Activated CD8-positive, alpha-beta memory T cell treated with anti-CD3 and anti-CD28 coated beads, Interleukin-2, amount 10 ng/mL, durations not matched to agents 7 days and 5 days (primary cell): ENCODE data around the gene TPPP. TPM values are rescaled to one million over a fixed set of nuclear protein-coding genes. Genes with fewer than 3 reads are reported as not detected.
A peak's percentile ranks its signal among the peaks of the same experiment; 100 is the strongest.

Source experiments
- ATAC-seq: fragments of 150-1000 bp; cut with Tn5 transposase; one replicate; pipeline ENCODE4 v1.10.0; 2021; ENCODE audit warnings: moderate library complexity
- CTCF ChIA-PET: fragments of 350-600 bp; sonication (Branson Sonifier 250); formaldehyde crosslinking; loops from one replicate; lab custom pipeline; 2021; ENCODE audit warnings: antibody characterized with exemption; lab: Charles Lee
- DNase-seq: peaks from one replicate; pipeline ENCODE4 v3.0.0-alpha.2; 2020
- H3K27ac Mint-ChIP-seq: one replicate; pipeline ENCODE4 v1.8.0; 2021; ENCODE audit warnings: mild to moderate bottlenecking, mixed read lengths
- H3K27me3 Mint-ChIP-seq: one replicate; pipeline ENCODE4 v1.8.0; 2021; ENCODE audit warnings: mixed read lengths
- H3K36me3 Mint-ChIP-seq: one replicate; pipeline ENCODE4 v1.8.0; 2021; ENCODE audit warnings: mild to moderate bottlenecking, mixed read lengths
- H3K4me1 Mint-ChIP-seq: one replicate; pipeline ENCODE4 v1.8.0; 2021; ENCODE audit warnings: mixed read lengths
- H3K4me3 Mint-ChIP-seq: one replicate; pipeline ENCODE4 v1.8.0; 2021; ENCODE audit warnings: mild to moderate bottlenecking, moderate library complexity, mixed read lengths
- H3K9me3 Mint-ChIP-seq: one replicate; pipeline ENCODE4 v1.8.0; 2022; ENCODE audit warnings: low read depth, mixed read lengths
- total RNA-seq, 2 experiments: library from RNA; stranded (reverse); gene quantifications; one replicate each; pipeline ENCODE4 v1.2.3, GENCODE V29; 2021

The TPPP gene
- total RNA-seq, 2 experiments from 2014 or later: 0.16 to 0.20 TPM

DNA sequence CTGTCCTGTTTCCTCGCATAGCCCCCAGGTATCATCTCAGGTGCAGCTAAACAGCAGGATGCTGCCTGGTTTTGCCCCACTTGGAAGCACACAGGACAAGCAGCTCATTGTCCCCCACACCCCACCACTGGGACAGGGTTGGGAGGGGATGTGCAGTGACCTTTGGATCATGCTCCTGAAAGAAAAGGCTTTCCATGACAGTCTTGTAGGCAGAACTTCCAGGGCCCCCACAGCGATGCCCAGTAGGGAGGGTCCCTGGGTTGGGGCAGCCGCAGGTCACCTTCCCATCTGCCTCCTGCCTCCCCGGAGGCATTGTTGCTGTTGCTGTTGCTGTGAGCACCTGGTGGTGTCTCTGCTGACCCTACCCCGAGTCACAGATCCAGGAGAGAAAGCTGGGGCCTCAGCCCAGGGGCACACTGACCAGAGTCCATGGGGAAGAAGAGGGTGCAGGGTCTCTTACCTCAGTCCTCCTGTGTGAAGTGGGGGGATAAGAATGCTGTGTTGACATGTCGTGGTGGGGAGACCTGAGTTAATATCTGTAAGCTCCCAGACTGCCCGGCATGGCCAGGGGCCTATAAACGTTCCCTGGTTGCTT lies 72.5 kb downstream of the TPPP start:
- H3K9me3 Mint-ChIP-seq: peaks cover under 1% of the 10 kb centered on the region
- no peak overlapping the region for H3K27ac Mint-ChIP-seq
- H3K36me3 Mint-ChIP-seq: peaks cover 22% of the 10 kb centered on the region
- DNase-seq (peak; percentile 34), ATAC-seq (no peak)
- CTCF ChIA-PET: interaction anchor here (1.0 to 1.4 kb wide), 2 partner anchors 8 to 173 kb away, joined by 3 to 4 read pairs; partner anchors contain the start of gene CEP72
- no peak overlapping the region for H3K4me3 Mint-ChIP-seq
- H3K27me3 Mint-ChIP-seq: no peaks in the 10 kb centered on the region
- H3K4me1 Mint-ChIP-seq: peaks cover 12% of the 10 kb centered on the region

DNA sequence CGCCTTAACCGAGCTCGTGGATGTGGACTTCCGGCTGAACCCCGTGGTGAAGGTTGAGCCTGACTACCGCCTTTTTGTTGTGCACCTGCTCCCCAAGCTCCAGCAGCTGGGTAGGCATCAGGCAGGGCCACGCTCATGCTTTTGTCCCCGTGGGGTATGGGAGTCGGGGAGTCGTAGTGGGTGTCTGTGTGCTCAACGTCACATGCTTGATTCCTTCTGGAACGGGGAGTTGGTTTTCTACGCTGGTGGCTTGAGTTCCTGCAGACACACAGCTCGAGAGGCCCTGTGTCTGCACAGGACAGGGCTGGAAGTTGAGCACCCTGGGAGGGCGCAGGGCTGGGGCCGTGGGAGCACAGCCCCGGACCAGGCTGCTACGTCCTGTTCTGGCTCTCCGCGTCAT lies 73.0 kb downstream of the TPPP start:
- Mint-ChIP-seq H3K27me3 (no peaks in the 10 kb centered on the region), H3K4me1 (peaks cover 17% of the 10 kb centered on the region), H3K9me3 (peaks cover 3% of the 10 kb centered on the region), H3K4me3 (no peak overlapping the region), H3K27ac (no peak overlapping the region), H3K36me3 (peaks cover 27% of the 10 kb centered on the region)
- CTCF ChIA-PET: interaction anchor here (1.4 kb wide), 1 partner anchor 173 kb away, joined by 4 read pairs; no protein-coding TSS in a partner anchor
- DNase-seq (peak; percentile 38), ATAC-seq (no peak)

GRCh38 chr5:619444-619843 lies 73.7 kb downstream of the TPPP start:
- peak; percentile 26 for DNase-seq
- no peak overlapping the region for H3K4me3 Mint-ChIP-seq
- no peak overlapping the region for H3K27ac Mint-ChIP-seq
- H3K36me3 Mint-ChIP-seq: peaks cover 32% of the 10 kb centered on the region
- no peak for ATAC-seq
- no peaks in the 10 kb centered on the region for H3K27me3 Mint-ChIP-seq
- CTCF ChIA-PET: interaction anchor here (1.4 kb wide), 1 partner anchor 172 kb away, joined by 4 read pairs; no protein-coding TSS in a partner anchor
- H3K9me3 Mint-ChIP-seq: peaks cover 3% of the 10 kb centered on the region
- peaks cover 21% of the 10 kb centered on the region for H3K4me1 Mint-ChIP-seq

DNA sequence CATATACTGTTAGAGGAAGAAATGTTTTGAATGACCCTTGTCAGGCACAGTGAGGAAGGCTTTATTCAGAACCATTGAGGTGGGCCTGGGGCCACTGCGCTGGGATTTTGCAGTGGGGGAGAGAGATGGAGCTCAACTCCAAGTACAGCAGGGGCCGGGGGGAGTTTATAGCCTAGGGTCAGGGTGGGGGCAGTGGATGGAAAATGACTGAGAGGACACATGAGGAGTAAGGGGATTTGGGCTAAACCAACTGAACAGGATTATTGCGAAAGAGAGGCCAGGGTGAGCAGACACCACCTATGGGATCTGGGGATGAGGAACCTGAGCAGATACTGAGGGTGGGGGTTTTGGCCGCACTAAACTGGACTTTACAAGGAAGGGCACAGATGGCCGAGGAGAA lies 74.7 kb downstream of the TPPP start:
- DNase-seq (peak; percentile 31), ATAC-seq (no peak)
- H3K36me3 Mint-ChIP-seq: peaks cover 36% of the 10 kb centered on the region
- no peak overlapping the region for H3K27ac Mint-ChIP-seq
- peaks cover 26% of the 10 kb centered on the region for H3K4me1 Mint-ChIP-seq
- CTCF ChIA-PET: no interaction called here
- no peaks in the 10 kb centered on the region for H3K27me3 Mint-ChIP-seq
- no peak overlapping the region for H3K4me3 Mint-ChIP-seq
- H3K9me3 Mint-ChIP-seq: peaks cover 6% of the 10 kb centered on the region

DNA sequence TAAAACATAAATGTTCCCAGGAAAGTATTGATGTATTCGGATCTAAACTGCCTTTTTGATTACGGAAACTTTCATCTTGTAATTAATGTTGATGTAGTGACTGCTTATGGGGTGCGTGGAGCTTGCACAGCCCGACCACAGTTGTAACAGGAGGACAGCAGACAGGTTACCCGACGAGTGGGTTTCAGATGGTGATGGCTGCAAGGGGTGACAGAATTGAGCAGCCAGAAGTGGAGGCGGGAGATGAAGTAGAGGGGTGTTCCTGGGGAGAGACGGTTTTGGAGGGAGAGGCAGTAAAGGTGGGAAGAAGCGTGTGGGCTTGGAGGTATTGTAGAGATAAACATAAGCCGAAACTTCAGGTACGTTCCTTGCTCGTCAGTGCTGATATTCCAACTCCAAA lies 75.3 kb downstream of the TPPP start:
- H3K4me3 Mint-ChIP-seq: no peak overlapping the region
- H3K27me3 Mint-ChIP-seq: no peaks in the 10 kb centered on the region
- peaks cover 8% of the 10 kb centered on the region for H3K9me3 Mint-ChIP-seq
- DNase-seq: peak; percentile 30
- no peak overlapping the region for H3K27ac Mint-ChIP-seq
- H3K4me1 Mint-ChIP-seq: peaks cover 29% of the 10 kb centered on the region
- ATAC-seq: no peak
- H3K36me3 Mint-ChIP-seq: peaks cover 39% of the 10 kb centered on the region
- CTCF ChIA-PET: no interaction called here

- no peaks in the 10 kb centered on the region for H3K27me3 Mint-ChIP-seq
- H3K36me3 Mint-ChIP-seq: peaks cover 41% of the 10 kb centered on the region
- peaks cover 9% of the 10 kb centered on the region for H3K9me3 Mint-ChIP-seq
These were observed 76.6 kb downstream of the TPPP start for GRCh38 chr5:616484-617039.

DNA sequence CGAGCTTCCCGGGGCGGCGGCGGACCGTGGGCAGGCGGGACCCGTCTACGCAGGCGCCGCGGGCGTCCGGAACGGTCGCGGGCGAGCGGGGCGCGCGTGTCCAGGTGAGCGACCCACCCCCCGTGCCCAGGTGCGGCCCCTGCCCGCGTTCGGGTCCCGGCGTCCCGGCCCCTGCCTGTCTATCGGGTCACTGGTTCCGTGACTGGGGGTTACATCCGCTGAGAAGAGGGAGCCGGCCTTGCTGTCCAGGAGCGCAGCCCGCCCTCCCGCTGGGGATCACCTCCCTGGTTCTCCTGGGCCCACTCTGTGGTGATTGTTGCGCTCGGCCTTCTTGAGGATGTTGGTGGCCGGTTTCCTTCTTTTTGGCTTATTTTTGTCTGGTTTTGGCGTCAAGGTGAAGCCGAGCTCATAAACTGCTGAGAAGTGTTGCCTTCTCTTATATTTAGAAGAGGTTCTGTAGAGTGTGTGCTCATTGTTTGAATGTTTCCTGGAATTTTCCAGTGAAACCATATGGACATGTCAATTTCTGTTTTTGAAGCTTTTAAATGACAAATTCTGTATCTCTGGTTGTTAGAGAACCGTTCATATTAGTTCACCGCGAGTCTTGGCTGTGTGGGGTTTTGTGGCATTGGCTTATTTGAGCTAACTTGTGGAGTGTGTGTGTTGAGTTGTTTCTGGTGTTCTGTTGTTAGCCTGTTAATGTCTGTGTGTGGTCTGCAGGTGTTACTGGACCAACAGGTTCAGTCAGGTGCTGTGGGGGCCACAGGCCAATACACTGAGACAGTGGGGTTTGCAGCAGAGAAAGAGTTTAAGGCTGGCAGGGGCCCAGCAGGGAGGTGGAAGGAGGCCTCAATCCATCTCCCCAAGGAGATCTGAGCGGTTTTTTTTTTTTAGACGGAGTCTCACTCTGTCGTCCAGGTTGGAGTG lies 80.4 kb downstream of the TPPP start:
- CTCF ChIA-PET: interaction anchor here (1.3 to 1.6 kb wide), 3 partner anchors 8 to 296 kb away, joined by 3 read pairs; no protein-coding TSS in a partner anchor
- peak; percentile 50 for ATAC-seq
- H3K4me1 Mint-ChIP-seq: peaks cover 35% of the 10 kb centered on the region

More at GRCh38 chr5:616484-617039, 76.6 kb downstream of the TPPP start:
- CTCF ChIA-PET: no interaction called here
- no peak overlapping the region for H3K4me3 Mint-ChIP-seq
- ATAC-seq (no peak), DNase-seq (peak; percentile 39)
- peaks cover 31% of the 10 kb centered on the region for H3K4me1 Mint-ChIP-seq
- H3K27ac Mint-ChIP-seq: no peak overlapping the region

GRCh38 chr5:611731-612486 lies 81.2 kb downstream of the TPPP start, which contains the start of gene CEP72:
Gene CEP72, plus strand, starts transcription at chr5:612340. Its CDS starts 22 bp downstream, at chr5:612362.
- Mint-ChIP-seq H3K27me3 (peaks cover 7% of the 10 kb centered on the region), H3K27ac (peak within 1 kb of the TSS; percentile 85), H3K9me3 (peaks cover 9% of the 10 kb centered on the region), H3K4me1 (peaks cover 40% of the 10 kb centered on the region), H3K4me3 (peak within 1 kb of the TSS; percentile 84), H3K36me3 (peaks cover 28% of the 10 kb centered on the region)
- CTCF ChIA-PET: interaction anchor here (1.3 to 1.6 kb wide), 3 partner anchors 9 to 295 kb away, joined by 3 read pairs; no protein-coding TSS in a partner anchor
- DNase-seq: peak; percentile 95
- ATAC-seq: peak; percentile 96

More for the DNA sequence above, 80.4 kb downstream of the TPPP start:
- Mint-ChIP-seq H3K4me3 (peak overlapping the region; percentile 84), H3K27me3 (no peaks in the 10 kb centered on the region), H3K27ac (peak overlapping the region; percentile 85), H3K9me3 (peaks cover 9% of the 10 kb centered on the region), H3K36me3 (peaks cover 30% of the 10 kb centered on the region)
- DNase-seq: peak; percentile 60

- peaks cover 8% of the 10 kb centered on the region for H3K27me3 Mint-ChIP-seq
- peaks cover 9% of the 10 kb centered on the region for H3K9me3 Mint-ChIP-seq
- H3K4me3 Mint-ChIP-seq: peak overlapping the region; percentile 84
- ATAC-seq (no peak), DNase-seq (peak; percentile 40)
- CTCF ChIA-PET: interaction anchor here (1.3 kb wide), 1 partner anchor 27 kb away, joined by 3 read pairs; no protein-coding TSS in a partner anchor
- H3K36me3 Mint-ChIP-seq: peaks cover 21% of the 10 kb centered on the region
- peak overlapping the region; percentile 22 for H3K27ac Mint-ChIP-seq
- H3K4me1 Mint-ChIP-seq: peaks cover 32% of the 10 kb centered on the region
These were observed 82.1 kb downstream of the TPPP start for GRCh38 chr5:610744-611730.

DNA sequence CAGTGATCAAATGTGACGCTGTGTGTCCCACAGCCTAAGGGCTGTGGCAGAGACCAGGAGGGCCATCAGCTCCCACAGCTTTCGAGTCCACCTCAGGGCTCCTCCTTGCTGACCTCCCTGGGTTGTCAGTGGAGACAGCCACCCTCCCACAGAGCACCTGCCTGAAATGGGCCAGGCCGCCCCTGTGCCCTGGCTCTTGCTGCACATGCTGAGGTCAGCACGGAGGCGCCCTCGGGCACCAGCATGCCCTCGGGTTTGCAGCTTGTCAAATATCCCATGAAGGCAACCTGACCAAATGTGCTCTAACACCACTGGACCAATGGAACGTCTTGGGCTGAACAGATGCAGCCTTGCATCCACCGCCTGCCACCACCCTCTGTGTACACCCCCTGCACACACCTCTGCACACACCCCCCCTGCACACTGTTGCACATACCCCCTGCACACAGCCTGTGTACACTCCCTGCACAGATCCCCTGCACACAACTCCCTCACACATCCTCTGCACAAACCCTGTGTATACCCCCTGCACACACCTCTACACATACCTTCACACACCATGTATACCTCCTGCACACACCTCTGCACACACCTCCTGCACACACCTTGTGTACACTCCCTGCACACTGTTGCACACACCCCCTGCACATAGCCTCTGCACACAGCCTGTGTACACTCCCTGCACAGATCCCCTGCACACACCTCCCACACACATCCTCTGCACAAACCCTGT lies 83.0 kb downstream of the TPPP start:
- Mint-ChIP-seq H3K4me3 (no peak overlapping the region), H3K36me3 (peaks cover 15% of the 10 kb centered on the region), H3K4me1 (peaks cover 23% of the 10 kb centered on the region), H3K27me3 (peaks cover 8% of the 10 kb centered on the region), H3K27ac (no peak overlapping the region), H3K9me3 (peaks cover 6% of the 10 kb centered on the region)
- DNase-seq: peak; percentile 38
- CTCF ChIA-PET: no interaction called here
- ATAC-seq: no peak
